HL-60 (cell line): ENCODE results near the gene ABCA8.

Source experiments
- DNase-seq, 2 experiments: peaks; one replicate each; pipeline ENCODE4 v3.0.0-alpha.2; 2010 to 2020; ENCODE audit warnings: low read depth in 1 of 2, low spot score in 1 of 2
- H3K27ac ChIP-seq: fragments of 250-450 bp; sonication (Bioruptor Pico); replicated peaks from 2 replicates; pipeline ENCODE4 v1.5.1; 2020; ENCODE audit warnings: mild to moderate bottlenecking, moderate library complexity
- H3K27me3 ChIP-seq: fragments of 250-450 bp; sonication (Bioruptor Pico); 2 replicates; pipeline ENCODE4 v1.5.1; 2021; ENCODE audit warnings: mild to moderate bottlenecking, moderate library complexity; ENCODE audit not compliant: insufficient read depth, poor library complexity, severe bottlenecking
- H3K4me3 ChIP-seq: replicated peaks from 2 replicates; pipeline ENCODE4 v1.5.1; 2011; ENCODE audit warnings: mild to moderate bottlenecking, control low read depth, low read length; ENCODE audit not compliant: insufficient read depth
- GABPA ChIP-seq: IDR thresholded peaks from 2 replicates; pipeline ENCODE4 v1.6.1; 2012; ENCODE audit warnings: low read depth
- POLR2AphosphoS5 ChIP-seq: IDR thresholded peaks from 2 replicates; pipeline ENCODE4 v1.6.1; 2012; ENCODE audit warnings: low read depth
- REST ChIP-seq: IDR thresholded peaks from 2 replicates; pipeline ENCODE4 v1.6.1; 2012; ENCODE audit warnings: low read depth; ENCODE audit not compliant: insufficient replicate concordance
- SPI1 ChIP-seq: IDR thresholded peaks from 2 replicates; pipeline ENCODE4 v1.6.1; 2012; ENCODE audit warnings: low read depth, mild to moderate bottlenecking, borderline replicate concordance
- TF ChIP-seq, protein P1 (sequence below): IDR thresholded peaks from one replicate; pipeline ENCODE4 v1.5.1; 2011; ENCODE audit warnings: low read length, control low read depth, inconsistent platforms; ENCODE audit not compliant: insufficient read depth

Gene ABCA8

DNA sequence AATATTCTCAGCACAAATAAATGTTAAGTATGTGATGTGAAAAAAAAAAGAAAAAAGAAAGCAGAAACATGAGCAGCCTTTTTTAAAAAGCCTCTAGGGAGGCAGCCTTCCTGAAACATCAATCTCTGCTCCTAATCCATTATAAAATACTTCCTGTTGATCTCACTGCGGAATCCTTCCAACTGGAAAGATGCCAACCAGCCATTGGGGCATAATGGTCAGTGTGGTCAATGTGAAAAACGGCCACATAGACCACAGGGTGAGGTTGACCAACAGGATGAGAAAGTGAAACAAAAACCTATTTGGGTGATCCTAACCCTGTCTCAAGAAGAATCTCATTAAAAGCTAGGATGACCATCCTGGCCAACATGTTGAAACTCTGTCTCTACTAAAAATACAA lies 26.1 kb upstream of the ABCA8 start:
- TF ChIP-seq POLR2AphosphoS5 (no peak), SPI1 (no peak), GABPA (no peak), REST (no peak)
- TF ChIP-seq, protein P1, sequence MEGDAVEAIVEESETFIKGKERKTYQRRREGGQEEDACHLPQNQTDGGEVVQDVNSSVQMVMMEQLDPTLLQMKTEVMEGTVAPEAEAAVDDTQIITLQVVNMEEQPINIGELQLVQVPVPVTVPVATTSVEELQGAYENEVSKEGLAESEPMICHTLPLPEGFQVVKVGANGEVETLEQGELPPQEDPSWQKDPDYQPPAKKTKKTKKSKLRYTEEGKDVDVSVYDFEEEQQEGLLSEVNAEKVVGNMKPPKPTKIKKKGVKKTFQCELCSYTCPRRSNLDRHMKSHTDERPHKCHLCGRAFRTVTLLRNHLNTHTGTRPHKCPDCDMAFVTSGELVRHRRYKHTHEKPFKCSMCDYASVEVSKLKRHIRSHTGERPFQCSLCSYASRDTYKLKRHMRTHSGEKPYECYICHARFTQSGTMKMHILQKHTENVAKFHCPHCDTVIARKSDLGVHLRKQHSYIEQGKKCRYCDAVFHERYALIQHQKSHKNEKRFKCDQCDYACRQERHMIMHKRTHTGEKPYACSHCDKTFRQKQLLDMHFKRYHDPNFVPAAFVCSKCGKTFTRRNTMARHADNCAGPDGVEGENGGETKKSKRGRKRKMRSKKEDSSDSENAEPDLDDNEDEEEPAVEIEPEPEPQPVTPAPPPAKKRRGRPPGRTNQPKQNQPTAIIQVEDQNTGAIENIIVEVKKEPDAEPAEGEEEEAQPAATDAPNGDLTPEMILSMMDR = no peak
- Histone ChIP-seq H3K27me3 (no peaks in the 10 kb centered on the region), H3K4me3 (no peak overlapping the region), H3K27ac (no peak overlapping the region)
- no peak for DNase-seq

DNA sequence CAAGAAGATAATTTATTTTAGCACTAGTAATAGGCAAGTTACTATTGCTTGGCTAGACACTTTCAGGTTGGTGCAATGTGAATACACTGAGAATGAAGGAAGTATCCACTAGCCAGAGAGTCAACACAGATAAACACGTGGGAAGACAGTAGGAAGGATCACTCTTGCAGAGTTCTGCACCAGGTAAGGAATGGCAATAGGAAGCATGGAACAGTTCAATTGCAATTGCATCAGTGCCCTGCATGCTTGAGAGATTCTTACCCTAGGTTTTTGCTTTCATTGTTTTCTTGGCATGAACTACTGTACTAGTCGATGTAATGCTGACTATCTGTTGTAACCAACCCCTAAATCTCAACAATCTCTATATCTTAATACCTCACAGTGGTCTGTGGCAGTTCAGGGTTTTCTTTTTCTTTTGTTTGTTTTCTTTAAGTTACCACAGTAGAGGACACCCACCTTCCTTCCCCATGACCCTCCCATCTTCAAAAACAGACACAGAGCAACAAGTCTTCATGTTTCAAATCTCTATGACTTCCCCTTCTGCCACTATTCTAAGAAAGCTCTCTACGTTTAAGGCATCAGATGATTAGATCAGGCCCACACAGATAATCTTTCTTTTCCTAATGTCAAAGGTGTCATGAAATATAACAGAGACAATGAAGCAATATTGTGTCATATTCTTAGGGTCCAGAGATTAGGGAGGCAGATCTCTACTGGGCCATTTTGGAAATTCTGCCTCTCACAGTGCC lies 18.1 kb upstream of the ABCA8 start:
- TF ChIP-seq POLR2AphosphoS5 = no peak
- TF ChIP-seq SPI1 = no peak
- TF ChIP-seq, protein P1 = no peak
- no peak for TF ChIP-seq REST
- no peak for TF ChIP-seq GABPA
- DNase-seq = no peak
- H3K27ac ChIP-seq = no peak overlapping the region
- H3K27me3 ChIP-seq = no peaks in the 10 kb centered on the region
- no peak overlapping the region for H3K4me3 ChIP-seq

DNA sequence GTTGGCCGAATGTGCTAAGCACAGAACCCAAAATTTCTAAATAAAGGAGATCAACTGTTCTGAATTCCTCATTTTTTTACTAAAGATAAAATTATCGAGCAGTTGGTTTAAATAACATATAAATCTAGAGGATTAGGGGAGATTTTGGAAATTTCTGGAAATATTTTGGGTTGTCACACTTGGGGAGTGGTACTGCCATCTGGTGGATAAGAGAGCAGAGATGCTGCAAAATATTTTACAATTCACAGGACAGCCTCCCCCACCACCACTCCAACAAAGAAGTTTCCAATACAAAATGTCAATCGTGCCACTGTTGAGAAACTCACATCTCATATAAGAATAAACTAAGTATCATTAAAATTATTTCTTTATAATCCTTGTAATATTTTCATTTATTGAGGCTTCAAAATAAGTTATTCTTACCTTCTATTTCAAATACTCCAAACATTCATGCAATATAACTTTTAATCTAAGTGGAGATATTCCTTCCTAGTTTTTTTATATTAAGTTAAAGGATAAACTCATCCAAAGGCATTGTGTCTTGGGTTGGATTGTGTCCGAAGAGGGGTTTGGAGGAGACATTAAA lies 17.0 kb upstream of the ABCA8 start:
- no peak overlapping the region for H3K4me3 ChIP-seq
- H3K27ac ChIP-seq = no peak overlapping the region
- H3K27me3 ChIP-seq = no peaks in the 10 kb centered on the region
- DNase-seq = peak in 1 of 2 experiments; percentile 20
- no peak for TF ChIP-seq REST
- TF ChIP-seq SPI1 = no peak
- TF ChIP-seq, protein P1 = no peak
- no peak for TF ChIP-seq GABPA
- no peak for TF ChIP-seq POLR2AphosphoS5
